Astrocyte (in vitro differentiated cells and primary cell): ENCODE measurements around the gene CCNI2. TPM values are rescaled to one million over a fixed set of nuclear protein-coding genes. Genes with fewer than 3 reads are reported as not detected.
A peak's percentile ranks its signal among the peaks of the same experiment; 100 is the strongest.

ENCODE experiments used
- DNase-seq: peaks from one replicate; pipeline ENCODE4 v3.0.0-alpha.2; 2010; ENCODE audit warnings: low read depth
- FAIRE-seq: peaks from 2 replicates; lab custom pipeline; 2011; peaks lifted over from hg19 to GRCh38; lab: Jason Lieb, UNC
- H2AFZ ChIP-seq: 2 replicates; pipeline ENCODE4 v1.6.0; 2012; ENCODE audit warnings: low read depth, low read length, inconsistent platforms
- H3K27ac ChIP-seq: 2 replicates; pipeline ENCODE4 v1.5.1; 2011; ENCODE audit warnings: low read depth, low read length, inconsistent platforms
- H3K27me3 ChIP-seq: 2 replicates; pipeline ENCODE4 v1.6.0; 2011; ENCODE audit warnings: low read length, inconsistent platforms; ENCODE audit not compliant: insufficient read depth
- H3K36me3 ChIP-seq: 2 replicates; pipeline ENCODE4 v1.5.1; 2011; ENCODE audit warnings: low read length, inconsistent platforms; ENCODE audit not compliant: insufficient read depth
- H3K4me1 ChIP-seq: 2 replicates; pipeline ENCODE4 v1.5.1; 2011; ENCODE audit warnings: low read length, inconsistent platforms; ENCODE audit not compliant: insufficient read depth
- H3K4me2 ChIP-seq: 2 replicates; pipeline ENCODE4 v1.6.0; 2012; ENCODE audit warnings: low read length, inconsistent platforms
- H3K4me3 ChIP-seq: 2 replicates; pipeline ENCODE4 v1.5.1; 2011; ENCODE audit warnings: low read depth, mild to moderate bottlenecking, low read length, inconsistent platforms; ENCODE audit not compliant: insufficient read depth
- H3K79me2 ChIP-seq: 2 replicates; pipeline ENCODE4 v1.6.0; 2012; ENCODE audit warnings: mild to moderate bottlenecking, low read length, inconsistent platforms; ENCODE audit not compliant: insufficient read depth
- H3K9ac ChIP-seq: 2 replicates; pipeline ENCODE4 v1.6.0; 2012; ENCODE audit warnings: mild to moderate bottlenecking, low read length, inconsistent platforms
- H3K9me3 ChIP-seq: 2 replicates; pipeline ENCODE4 v1.5.1; 2012; ENCODE audit warnings: low read depth, mild to moderate bottlenecking, low read length, inconsistent platforms; ENCODE audit not compliant: insufficient read depth
- H4K20me1 ChIP-seq: 2 replicates; pipeline ENCODE4 v1.6.0; 2012; ENCODE audit warnings: low read length, inconsistent platforms; ENCODE audit not compliant: insufficient read depth
- H3K27ac Mint-ChIP-seq: one replicate; pipeline ENCODE4 v1.8.0; 2021; ENCODE audit warnings: mild to moderate bottlenecking, mixed read lengths; ENCODE audit not compliant: unreplicated experiment
- H3K27me3 Mint-ChIP-seq: one replicate; pipeline ENCODE4 v1.8.0; 2021; ENCODE audit warnings: low read depth, mixed read lengths; ENCODE audit not compliant: unreplicated experiment
- H3K36me3 Mint-ChIP-seq: one replicate; pipeline ENCODE4 v1.8.0; 2021; ENCODE audit warnings: low read depth, mixed read lengths; ENCODE audit not compliant: unreplicated experiment
- H3K4me1 Mint-ChIP-seq: one replicate; pipeline ENCODE4 v1.8.0; 2021; ENCODE audit warnings: low read depth, mixed read lengths; ENCODE audit not compliant: unreplicated experiment
- H3K4me3 Mint-ChIP-seq: one replicate; pipeline ENCODE4 v1.8.0; 2021; ENCODE audit warnings: mild to moderate bottlenecking, moderate library complexity, mixed read lengths; ENCODE audit not compliant: unreplicated experiment
- H3K9me3 Mint-ChIP-seq: one replicate; pipeline ENCODE4 v1.8.0; 2021; ENCODE audit warnings: mild to moderate bottlenecking, mixed read lengths; ENCODE audit not compliant: unreplicated experiment
- CTCF ChIP-seq: IDR thresholded peaks from 2 replicates; pipeline ENCODE4 v1.5.1; 2011; ENCODE audit warnings: low read depth, mild to moderate bottlenecking, inconsistent platforms, low read length, moderate library complexity; ENCODE audit not compliant: insufficient read depth
- EZH2 ChIP-seq: IDR thresholded peaks from 2 replicates; pipeline ENCODE4 v1.6.1; 2012; ENCODE audit warnings: mild to moderate bottlenecking, low read length, inconsistent platforms; ENCODE audit not compliant: insufficient read depth
- total RNA-seq: library from RNA; stranded (reverse); gene quantifications from 2 replicates; pipeline ENCODE4 v1.2.1, GENCODE V29; 2021

CCNI2 gene
- total RNA-seq, 1 donor from 2014 or later = 0.16 TPM

GRCh38 chr5:132708645-132709044 is 38.6 kb upstream of the CCNI2 start:
- H4K20me1 ChIP-seq = no peaks in the 10 kb centered on the region
- H3K4me2 ChIP-seq = no peak overlapping the region
- DNase-seq (no peak), FAIRE-seq (no peak)
- H3K36me3 Mint-ChIP-seq = no peaks in the 10 kb centered on the region
- no peak overlapping the region for H2AFZ ChIP-seq
- no peaks in the 10 kb centered on the region for H3K9me3 ChIP-seq
- H3K27ac ChIP-seq = no peak overlapping the region
- H3K4me3 Mint-ChIP-seq = no peak overlapping the region
- H3K27me3 ChIP-seq = no peaks in the 10 kb centered on the region
- H3K9me3 Mint-ChIP-seq = no peaks in the 10 kb centered on the region
- H3K4me3 ChIP-seq = no peak overlapping the region
- no peak overlapping the region for H3K27ac Mint-ChIP-seq
- no peaks in the 10 kb centered on the region for H3K79me2 ChIP-seq
- no peak overlapping the region for H3K9ac ChIP-seq
- peaks cover 9% of the 10 kb centered on the region for H3K4me1 ChIP-seq
- H3K27me3 Mint-ChIP-seq = no peaks in the 10 kb centered on the region
- TF ChIP-seq CTCF (no peak), EZH2 (no peak)
- peaks cover 14% of the 10 kb centered on the region for H3K4me1 Mint-ChIP-seq
- no peaks in the 10 kb centered on the region for H3K36me3 ChIP-seq

GRCh38 chr5:132714456-132715307 is 32.5 kb upstream of the CCNI2 start:
- Mint-ChIP-seq H3K27me3 (no peaks in the 10 kb centered on the region), H3K36me3 (no peaks in the 10 kb centered on the region), H3K4me3 (no peak overlapping the region), H3K27ac (no peak overlapping the region), H3K9me3 (no peaks in the 10 kb centered on the region), H3K4me1 (no peaks in the 10 kb centered on the region)
- no peaks in the 10 kb centered on the region for H3K27me3 ChIP-seq
- no peaks in the 10 kb centered on the region for H4K20me1 ChIP-seq
- H3K4me2 ChIP-seq = no peak overlapping the region
- H3K4me1 ChIP-seq = no peaks in the 10 kb centered on the region
- FAIRE-seq = peak; percentile 74
- H2AFZ ChIP-seq = no peak overlapping the region
- DNase-seq = no peak
- no peak overlapping the region for H3K27ac ChIP-seq
- TF ChIP-seq EZH2 = no peak
- TF ChIP-seq CTCF = peak; percentile 38
- no peaks in the 10 kb centered on the region for H3K79me2 ChIP-seq
- H3K4me3 ChIP-seq = no peak overlapping the region
- no peaks in the 10 kb centered on the region for H3K36me3 ChIP-seq
- no peak overlapping the region for H3K9ac ChIP-seq
- no peaks in the 10 kb centered on the region for H3K9me3 ChIP-seq
